ENCODE results near the gene TBC1D22B. TPM values are rescaled to one million over a fixed set of nuclear protein-coding genes. Genes with fewer than 3 reads are reported as not detected.
A peak's percentile ranks its signal among the peaks of the same experiment; 100 is the strongest.

TBC1D22B gene
- total and polyA plus RNA-seq, 2 donors (not counting 3 experiments of a cell fraction or from before 2014, with no cell fraction given), result 13.1 to 13.6 TPM

DNA sequence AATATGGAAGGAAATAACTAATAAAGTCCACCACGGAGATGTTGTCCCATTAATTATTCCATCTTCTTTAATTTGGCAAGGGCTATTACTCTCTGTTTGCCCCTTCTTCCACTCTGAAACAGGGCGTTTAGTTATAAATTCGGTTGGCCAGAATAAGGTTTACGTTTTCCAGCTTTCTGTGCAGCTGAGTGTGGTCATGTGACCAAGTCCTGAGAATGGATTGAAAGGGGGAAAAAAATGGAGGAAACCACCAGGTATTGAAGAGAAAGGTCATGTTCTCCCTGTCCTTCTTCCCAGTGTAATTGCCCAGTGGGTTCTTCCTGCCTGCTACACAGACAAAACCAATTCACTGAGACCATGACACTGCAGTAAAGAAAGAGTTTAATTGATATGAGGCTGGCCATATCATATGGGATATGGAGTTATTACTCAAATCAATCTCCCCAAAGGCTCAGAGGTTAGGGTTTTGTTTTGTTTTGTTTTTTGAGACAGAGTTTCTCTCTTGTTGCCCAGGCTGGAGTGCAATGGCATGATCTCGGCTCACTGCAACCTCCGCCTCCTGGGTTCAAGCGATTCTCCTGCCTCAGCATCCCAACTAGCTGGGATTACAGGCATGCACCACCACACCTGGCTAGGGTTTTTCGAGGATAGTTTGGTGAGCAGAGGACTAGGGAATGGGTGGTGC is 14.3 kb upstream of the TBC1D22B start:
- CTCF ChIA-PET, result interaction anchor here (1.3 to 1.9 kb wide), 5 partner anchors 8 to 34 kb away, joined by 3 to 8 read pairs (median 4); partner anchors contain the start of genes TBC1D22B and TMEM217
- Histone ChIP-seq H4K20me1 (replicated peaks; ENCODE audit: control insufficient read depth, extremely low read depth, insufficient read depth, low read length) (no peaks in the 10 kb centered on the region), H3K4me3 (replicated peaks in 1 of 3; ENCODE audit: insufficient read depth in 1 of 3, low read depth in 1 of 3, low read length in 3 of 3) (no peak overlapping the region), H3K9ac (replicated peaks; ENCODE audit: extremely low read depth, insufficient read depth, low read length) (peak overlapping the region; percentile 79), H3K79me2 (ENCODE audit: control insufficient read depth, insufficient read depth, low read length) (no peaks in the 10 kb centered on the region), H3K36me3 (ENCODE audit: control insufficient read depth in 2 of 2, extremely low read depth in 1 of 2, insufficient read depth in 2 of 2, low read length in 2 of 2) (no peaks in the 10 kb centered on the region), H3K4me2 (ENCODE audit: insufficient read depth, low read length) (peak overlapping the region; percentile 65), H3K9me1 (replicated peaks; ENCODE audit: control insufficient read depth, extremely low read depth, insufficient read depth, low read length) (no peaks in the 10 kb centered on the region), H3K27ac (ENCODE audit: insufficient read depth, low read depth, low read length) (peak overlapping the region; percentile 99), H3K4me1 (ENCODE audit: control insufficient read depth, extremely low read depth, insufficient read depth, low read length) (peaks cover 56% of the 10 kb centered on the region), H3K27me3 (ENCODE audit: control insufficient read depth in 2 of 2, insufficient read depth in 2 of 2, low read length in 2 of 2) (no peaks in the 10 kb centered on the region), H2AFZ (ENCODE audit: low read depth, low read length) (no peak overlapping the region), H3K9me3 (replicated peaks; ENCODE audit: control insufficient read depth, insufficient read depth, low read length) (no peaks in the 10 kb centered on the region)
- no peak for DNase-seq (ENCODE audit: low read depth, low spot score)
- no TSS peak for BruUV-seq (replicated peaks)
- TF ChIP-seq, protein P1, sequence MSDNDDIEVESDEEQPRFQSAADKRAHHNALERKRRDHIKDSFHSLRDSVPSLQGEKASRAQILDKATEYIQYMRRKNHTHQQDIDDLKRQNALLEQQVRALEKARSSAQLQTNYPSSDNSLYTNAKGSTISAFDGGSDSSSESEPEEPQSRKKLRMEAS (IDR thresholded peaks at IDR 0.05; ENCODE audit: insufficient read depth, insufficient read length), result no peak
- TF ChIP-seq, protein P2, sequence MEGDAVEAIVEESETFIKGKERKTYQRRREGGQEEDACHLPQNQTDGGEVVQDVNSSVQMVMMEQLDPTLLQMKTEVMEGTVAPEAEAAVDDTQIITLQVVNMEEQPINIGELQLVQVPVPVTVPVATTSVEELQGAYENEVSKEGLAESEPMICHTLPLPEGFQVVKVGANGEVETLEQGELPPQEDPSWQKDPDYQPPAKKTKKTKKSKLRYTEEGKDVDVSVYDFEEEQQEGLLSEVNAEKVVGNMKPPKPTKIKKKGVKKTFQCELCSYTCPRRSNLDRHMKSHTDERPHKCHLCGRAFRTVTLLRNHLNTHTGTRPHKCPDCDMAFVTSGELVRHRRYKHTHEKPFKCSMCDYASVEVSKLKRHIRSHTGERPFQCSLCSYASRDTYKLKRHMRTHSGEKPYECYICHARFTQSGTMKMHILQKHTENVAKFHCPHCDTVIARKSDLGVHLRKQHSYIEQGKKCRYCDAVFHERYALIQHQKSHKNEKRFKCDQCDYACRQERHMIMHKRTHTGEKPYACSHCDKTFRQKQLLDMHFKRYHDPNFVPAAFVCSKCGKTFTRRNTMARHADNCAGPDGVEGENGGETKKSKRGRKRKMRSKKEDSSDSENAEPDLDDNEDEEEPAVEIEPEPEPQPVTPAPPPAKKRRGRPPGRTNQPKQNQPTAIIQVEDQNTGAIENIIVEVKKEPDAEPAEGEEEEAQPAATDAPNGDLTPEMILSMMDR (IDR thresholded peaks at IDR 0.05; ENCODE audit: extremely low read depth in 1 of 2, insufficient read depth in 1 of 2, low read depth in 1 of 2, low read length in 2 of 2), result no peak
- TF ChIP-seq POLR2A (IDR thresholded peaks at IDR 0.05; ENCODE audit: low read depth, low read length) (no peak), GATA2 (IDR thresholded peaks at IDR 0.05; ENCODE audit: insufficient read depth, insufficient read length, low read depth, low read length) (no peak), FOS (IDR thresholded peaks at IDR 0.05; ENCODE audit: borderline replicate concordance, insufficient read depth, low read length) (no peak), MYC (IDR thresholded peaks at IDR 0.05; ENCODE audit: low read depth, low read length) (no peak), JUN (IDR thresholded peaks at IDR 0.05; ENCODE audit: borderline replicate concordance, insufficient read depth, insufficient read length, low read depth) (no peak)
- intact Hi-C loops (cut with micrococcal nuclease), result loop anchor here (5.0 kb wide), 1 partner anchor 801 kb away; the partner anchor contains the start of genes KCTD20 and PXT1
- POLR2A ChIA-PET, result interaction anchor here (0.9 to 1.2 kb wide), 2 partner anchors 14 to 16 kb away, joined by 3 to 6 read pairs; partner anchors contain the start of genes TBC1D22B and TMEM217
- dilution Hi-C loops (cut with MboI; ENCODE audit: extremely low pct_ligation_motif_present, low sequenced_read_pairs), result no loop called here
- FAIRE-seq, result no peak

All from endothelial cell of umbilical vein (primary cell).